Measurements from ENCODE around the gene KIAA0825.
"Not testable (repeated sequence)": the region's sequence is repeated elsewhere in the genome, so short reads cannot be mapped to it uniquely, and the experiment has no call there.

Gene KIAA0825

GRCh38 chr5:94577466-94578245, 40.7 kb downstream of the KIAA0825 start:
- no peak for DNase-seq

GRCh38 chr5:94575196-94575595, 43.2 kb downstream of the KIAA0825 start:
- DNase-seq: no peak

GRCh38 chr5:94573349-94573748, 45.1 kb downstream of the KIAA0825 start:
- DNase-seq: not testable (repeated sequence)

GRCh38 chr5:94571415-94571814, 47.0 kb downstream of the KIAA0825 start:
- DNase-seq: no peak

- no peak for DNase-seq
Measured at GRCh38 chr5:94564812-94565211, 53.6 kb downstream of the KIAA0825 start.

GRCh38 chr5:94562327-94562971, 56.0 kb downstream of the KIAA0825 start:
- DNase-seq: no peak

GRCh38 chr5:94558028-94558427, 60.4 kb downstream of the KIAA0825 start:
- no peak for DNase-seq

- no peak for DNase-seq
Measured at GRCh38 chr5:94551858-94552257, 66.5 kb downstream of the KIAA0825 start.

GRCh38 chr5:94545870-94546625, 72.4 kb downstream of the KIAA0825 start:
- no peak for DNase-seq

GRCh38 chr5:94544875-94545547, 73.4 kb downstream of the KIAA0825 start:
- DNase-seq: no peak

- no peak for DNase-seq
Measured at GRCh38 chr5:94544031-94544650, 74.3 kb downstream of the KIAA0825 start.

- DNase-seq: no peak
Measured at GRCh38 chr5:94540856-94541494, 77.4 kb downstream of the KIAA0825 start.

- no peak for DNase-seq
Measured at GRCh38 chr5:94538260-94538659, 80.1 kb downstream of the KIAA0825 start.

- DNase-seq: no peak
Measured at GRCh38 chr5:94526706-94527105, 91.7 kb downstream of the KIAA0825 start.

GRCh38 chr5:94524841-94525697, 93.3 kb downstream of the KIAA0825 start:
- DNase-seq: no peak

GRCh38 chr5:94523018-94523417, 95.4 kb downstream of the KIAA0825 start:
- no peak for DNase-seq

- DNase-seq: no peak
Measured at GRCh38 chr5:94522117-94522516, 96.3 kb downstream of the KIAA0825 start.

GRCh38 chr5:94517490-94518488, 100.6 kb downstream of the KIAA0825 start:
- DNase-seq: no peak

- DNase-seq: no peak
Measured at GRCh38 chr5:94516148-94516547, 102.3 kb downstream of the KIAA0825 start.

Measured in islet precursor cell (in vitro differentiated cells).